IPS DF 4.7 (cell line): Measurements from ENCODE around the gene ARAP3.
A peak's percentile ranks its signal among the peaks of the same experiment; 100 is the strongest.

Source experiments
- DNase-seq: peaks from one replicate; pipeline ENCODE4 v3.0.0-alpha.2; 2013; ENCODE audit warnings: low spot score; ENCODE audit errors: extremely low read depth

Gene ARAP3

DNA sequence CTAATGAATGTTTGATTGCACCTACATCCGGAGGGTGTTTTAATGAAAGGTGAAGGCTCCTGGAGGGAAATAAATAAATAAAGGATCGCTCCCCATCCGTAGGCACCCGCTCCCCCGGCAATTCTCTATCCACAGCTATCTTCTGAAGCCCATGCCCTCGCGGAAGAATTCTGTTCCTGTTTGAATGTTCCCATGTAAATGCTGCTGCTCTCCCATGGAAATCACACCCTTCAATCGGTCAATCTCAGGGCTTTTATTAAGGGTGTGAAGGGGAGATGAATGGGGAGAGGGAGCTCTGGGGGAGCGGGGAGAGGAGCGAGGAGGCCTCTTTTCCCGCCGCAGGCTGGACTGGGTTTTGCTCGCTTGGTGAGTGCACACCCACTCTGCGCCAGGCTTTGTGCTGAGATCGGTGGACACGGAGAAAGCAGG, 21.1 kb upstream of the ARAP3 start:
- DNase-seq = no peak

DNA sequence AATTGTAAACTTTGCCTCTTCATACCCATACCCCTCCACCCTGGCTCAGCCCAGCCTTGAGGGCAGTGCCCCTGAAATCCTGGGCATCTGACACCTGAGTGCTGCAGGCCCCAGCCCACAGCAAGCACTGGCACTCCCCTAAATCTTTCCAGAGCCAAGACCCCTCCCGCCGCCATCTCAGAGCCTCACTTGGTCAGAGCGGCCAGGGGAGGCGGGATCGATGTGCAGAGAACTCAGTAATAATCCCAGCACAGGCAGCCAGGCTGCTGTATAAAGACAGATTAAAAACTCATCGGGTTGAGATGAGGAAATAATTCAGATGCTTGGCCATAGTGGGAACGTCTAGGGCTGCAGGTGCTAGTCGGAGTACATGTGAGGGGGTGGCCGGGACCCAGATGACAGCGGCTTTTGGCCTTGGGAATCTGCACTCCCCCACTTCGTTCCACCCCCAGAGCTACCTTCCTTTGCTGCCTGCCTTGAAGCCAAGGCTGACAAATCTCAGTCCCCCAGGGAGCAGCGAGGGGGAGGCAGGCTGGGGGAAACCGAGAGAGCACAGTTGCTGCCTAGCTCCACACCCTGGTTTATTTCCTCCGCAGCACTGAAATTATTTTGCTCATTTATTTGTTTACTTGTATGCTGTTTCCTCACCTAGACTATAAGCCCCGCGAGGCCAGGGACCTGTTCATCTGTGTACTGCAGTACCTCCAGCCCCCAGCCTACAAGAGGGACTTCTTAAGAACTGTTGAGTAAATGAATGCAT, 19.5 kb upstream of the ARAP3 start:
- DNase-seq = no peak

DNA sequence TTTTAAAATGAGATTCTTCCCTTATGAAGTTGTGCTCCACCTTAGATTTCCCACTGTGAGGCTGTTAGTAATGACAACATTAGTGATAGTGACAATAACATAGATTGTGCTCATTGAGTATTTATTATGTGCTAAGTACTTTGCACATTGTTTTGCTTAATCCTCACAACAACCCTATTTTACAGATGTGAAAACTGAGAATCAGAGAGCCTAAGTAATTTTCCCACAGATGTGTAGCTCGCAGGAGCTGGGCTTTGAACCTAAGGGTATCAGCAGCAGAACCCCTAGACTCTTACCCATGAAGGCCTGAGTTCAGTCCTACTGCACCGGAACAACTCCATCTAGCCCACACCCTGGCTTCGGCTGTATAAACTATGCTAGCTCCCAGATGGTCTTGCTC, 15.6 kb upstream of the ARAP3 start:
- no peak for DNase-seq

DNA sequence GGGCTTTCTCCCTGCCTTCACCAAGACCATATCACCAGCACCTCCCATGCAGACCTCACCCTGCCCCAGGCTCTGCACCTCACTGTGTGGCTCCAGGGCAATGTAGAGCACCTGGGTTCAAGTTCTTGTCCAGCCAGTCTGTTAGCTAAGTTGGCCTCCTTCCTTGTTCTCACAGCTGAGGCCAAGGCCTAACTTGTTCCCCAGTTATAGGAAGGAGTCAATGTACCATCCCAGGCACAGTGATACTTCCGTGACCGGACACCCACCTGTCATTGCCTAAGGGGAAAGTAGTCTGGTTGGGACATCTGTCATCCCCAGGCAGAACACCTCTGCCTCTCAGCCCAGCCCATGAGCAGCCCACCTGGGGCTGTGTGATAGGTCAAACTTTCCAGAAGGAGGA, 14.4 kb upstream of the ARAP3 start:
- DNase-seq = no peak

DNA sequence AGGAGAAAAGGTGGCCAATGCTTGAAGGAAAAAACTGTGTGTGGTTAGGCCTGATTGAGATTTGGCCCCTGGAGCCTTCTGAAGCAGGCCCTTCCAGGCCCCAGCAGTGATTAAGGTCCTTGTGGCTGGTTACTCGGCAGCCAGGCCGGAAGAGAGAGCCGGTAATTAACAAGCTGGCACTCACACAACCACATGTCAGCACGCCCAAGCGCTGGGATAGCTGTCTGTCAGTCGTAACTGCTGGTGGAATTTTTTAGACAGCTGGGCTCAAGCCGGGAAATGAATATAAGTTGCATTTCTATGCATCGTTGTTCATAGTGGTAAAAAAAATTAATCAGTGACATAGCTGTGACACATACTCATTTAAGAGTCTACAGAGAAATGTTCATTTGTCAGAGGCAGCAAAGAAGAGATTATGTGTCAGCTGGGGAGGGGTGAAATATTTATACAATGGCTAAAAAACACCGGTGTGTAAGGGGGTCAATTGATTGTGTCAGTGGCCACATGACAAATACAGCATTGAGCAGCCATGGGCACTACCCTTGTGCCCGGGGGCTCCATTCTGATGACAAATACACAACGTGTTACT, 13.7 kb upstream of the ARAP3 start:
- DNase-seq = no peak

DNA sequence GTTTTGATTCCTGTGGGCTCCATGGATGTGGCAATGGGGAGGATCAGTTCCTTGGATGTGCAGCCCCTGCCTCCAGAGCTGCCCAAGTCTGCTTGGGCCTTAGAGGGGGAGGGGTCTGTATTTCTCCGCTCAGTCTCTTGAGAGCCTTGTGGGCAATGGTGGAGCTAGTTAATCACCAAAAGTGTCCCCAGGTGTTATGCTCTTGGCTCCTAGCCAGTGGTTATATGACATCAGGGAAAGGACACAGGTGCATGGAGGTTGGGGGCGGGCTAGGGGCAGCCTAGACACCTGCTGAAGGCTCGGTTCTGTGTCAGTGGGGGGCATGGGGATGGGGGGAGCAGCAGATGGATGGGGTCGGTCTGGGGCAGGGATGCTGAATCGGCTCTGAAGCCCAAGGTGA, 12.4 kb upstream of the ARAP3 start:
- no peak for DNase-seq

DNA sequence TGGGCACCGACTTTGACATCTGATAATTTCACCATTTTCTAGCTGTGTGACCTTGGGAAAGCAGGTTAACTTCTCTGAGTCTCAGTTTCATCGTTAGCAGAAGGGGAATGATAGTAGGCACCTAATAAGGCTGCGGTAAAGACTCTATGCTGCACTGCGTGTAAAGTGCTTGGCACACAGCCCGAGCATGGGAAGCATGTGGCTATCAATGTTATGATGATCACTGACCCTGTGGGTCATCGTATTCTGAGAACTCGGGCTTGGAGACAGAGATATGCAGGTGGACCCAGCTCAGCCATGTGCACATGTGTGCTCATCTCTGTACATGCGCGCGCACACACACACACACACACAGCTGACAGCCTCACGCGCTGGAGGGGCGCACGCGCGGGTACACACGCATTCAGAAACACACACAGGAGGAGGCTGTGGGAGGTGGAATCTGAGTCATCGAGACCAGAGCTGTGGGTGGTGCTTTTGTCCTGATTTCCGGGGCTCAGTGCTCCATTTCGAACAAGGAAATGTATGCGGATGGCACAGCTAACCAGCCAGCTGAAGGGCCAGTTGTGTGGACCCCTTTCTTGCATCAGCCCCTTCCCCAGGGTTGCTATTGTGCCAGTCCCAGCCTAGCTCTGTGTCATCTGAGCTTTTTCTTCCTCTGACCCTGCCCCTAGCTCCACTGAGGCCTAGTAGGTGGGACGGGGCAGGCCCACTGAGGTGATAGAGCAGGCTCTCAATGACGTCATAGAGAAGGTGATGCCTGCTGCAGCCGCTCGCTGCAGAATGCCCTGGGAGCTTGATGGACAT, 11.1 kb upstream of the ARAP3 start:
- no peak for DNase-seq

DNA sequence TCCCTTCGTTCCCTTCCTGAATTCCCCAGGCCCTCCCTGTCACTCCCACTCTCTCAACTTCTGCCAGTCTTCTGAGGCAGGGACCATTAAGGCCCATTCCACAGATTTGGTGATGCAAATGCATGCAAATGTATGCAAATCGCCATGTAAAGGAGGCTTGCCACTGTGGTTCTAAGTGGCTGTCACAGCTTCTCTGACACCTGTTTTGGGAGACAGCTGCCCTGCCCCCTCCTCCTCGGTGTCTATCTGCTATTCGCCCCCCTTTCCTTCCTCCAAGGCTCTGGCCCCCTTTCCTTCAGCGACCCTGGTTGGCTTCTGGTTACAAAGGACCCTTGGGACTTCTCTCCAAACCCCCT, 10.5 kb upstream of the ARAP3 start:
- no peak for DNase-seq

DNA sequence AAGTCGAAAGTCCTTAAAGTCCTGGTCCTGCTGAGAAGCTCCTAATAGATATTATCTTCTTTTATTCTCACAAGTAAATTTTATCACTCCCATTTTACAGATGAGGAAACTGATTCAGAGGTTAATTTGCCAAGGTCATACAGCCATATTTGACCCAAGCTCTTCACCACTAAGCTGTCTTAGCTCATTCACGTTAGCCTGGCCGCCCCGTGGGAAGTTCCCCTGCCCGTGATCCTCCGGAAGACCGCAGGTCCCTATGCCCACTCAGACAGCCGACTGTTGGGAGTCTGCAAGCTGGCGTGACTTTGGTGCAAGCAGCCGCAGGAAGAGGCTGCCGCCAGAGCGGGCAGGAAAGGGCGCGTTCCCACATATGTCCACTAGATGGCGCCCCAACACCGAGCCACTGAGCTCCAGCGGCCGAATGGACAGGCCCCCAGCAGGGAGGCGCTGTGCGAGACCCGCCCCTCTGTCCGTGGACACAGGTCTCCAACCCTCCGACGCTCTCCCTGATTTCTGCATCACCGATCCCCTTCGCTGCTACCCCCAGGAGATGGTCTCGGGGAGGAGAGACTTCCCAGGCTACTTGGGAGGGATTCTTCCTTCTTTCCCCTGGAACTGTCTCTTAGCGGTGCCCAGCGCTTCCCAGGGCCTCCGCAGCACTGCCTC, 10.0 kb upstream of the ARAP3 start:
- no peak for DNase-seq

DNA sequence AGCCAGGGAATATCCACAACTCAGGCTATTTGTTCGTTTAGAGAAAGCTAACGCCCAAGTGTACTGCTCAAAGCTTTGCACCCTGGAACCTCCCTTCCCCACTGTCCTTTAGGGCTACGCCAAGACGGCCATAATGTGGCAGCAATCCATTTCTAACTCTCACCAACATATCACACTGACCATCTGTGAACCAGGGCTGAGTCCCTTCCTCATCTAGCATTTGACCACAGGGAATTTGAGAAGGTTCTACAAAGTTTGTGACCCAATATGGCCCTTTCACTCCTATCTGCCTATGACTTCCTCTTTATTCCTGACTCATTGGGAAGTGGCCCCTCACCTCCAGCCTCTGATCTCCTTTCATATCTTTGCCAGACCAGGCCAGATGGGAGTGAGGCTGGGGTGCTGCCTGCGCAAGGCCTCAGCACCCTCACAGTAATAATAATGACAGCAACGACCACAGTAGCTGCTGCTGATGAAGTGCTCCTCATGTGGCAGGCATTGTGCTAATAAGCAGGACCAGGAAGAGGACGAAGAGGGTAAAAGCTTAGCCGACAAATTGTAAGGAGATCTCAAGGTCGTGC, 9.3 kb upstream of the ARAP3 start:
- no peak for DNase-seq

DNA sequence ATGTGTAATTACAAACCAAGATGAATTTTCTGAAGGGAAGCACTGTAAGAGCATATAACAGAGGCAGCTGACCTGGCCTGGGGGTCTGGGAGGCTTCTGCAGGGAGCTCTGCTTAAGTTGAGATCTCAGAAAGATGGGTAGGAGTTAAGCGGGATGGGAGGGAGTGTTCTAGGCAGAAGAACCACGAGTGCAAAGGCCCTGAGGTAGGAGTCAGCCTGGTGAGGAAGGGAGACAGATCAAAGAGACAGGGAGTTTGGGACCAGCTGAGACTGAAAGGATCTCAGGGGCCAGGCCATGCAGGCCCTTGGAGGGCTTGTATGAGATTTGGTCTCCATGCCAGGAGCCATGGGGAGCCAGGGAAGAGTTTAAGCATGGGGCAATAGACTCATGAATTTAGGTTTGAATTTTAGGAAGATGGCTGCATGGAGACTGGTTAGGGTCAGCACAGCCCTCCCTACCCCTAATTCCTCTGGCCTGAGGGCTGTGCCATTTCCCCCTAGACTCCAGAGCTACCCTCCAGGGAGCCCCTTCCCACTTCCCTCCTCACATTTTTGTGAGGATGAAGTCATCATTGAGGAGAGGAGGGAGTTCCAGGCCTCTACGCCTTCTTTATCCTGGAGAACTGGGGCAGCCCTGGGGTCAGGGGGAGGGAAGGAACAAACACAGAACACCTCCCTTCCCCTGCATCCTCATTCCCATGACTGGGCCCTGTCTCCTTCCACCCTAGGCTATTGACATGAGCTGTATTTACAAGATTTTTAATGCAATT, 4.8 kb upstream of the ARAP3 start:
- no peak for DNase-seq

DNA sequence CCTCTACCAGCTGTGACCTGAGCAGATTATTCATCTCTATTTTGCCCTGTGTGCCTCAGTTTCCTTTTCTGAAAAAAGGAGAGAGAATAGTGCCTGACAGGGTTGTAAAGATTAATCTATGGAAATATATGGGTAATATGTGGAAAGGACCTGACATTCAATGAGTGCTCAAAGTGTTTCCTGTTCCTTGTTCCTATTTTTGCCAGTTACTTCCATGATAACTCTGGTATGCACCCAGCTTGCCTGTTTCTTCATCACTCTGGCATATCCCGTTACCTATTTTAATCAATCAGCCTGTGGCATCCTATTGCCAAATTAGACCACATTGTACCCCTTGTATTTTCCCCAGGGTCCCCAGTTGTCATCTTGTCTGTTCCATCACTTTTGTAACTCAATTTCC, 3.6 kb upstream of the ARAP3 start:
- no peak for DNase-seq

DNA sequence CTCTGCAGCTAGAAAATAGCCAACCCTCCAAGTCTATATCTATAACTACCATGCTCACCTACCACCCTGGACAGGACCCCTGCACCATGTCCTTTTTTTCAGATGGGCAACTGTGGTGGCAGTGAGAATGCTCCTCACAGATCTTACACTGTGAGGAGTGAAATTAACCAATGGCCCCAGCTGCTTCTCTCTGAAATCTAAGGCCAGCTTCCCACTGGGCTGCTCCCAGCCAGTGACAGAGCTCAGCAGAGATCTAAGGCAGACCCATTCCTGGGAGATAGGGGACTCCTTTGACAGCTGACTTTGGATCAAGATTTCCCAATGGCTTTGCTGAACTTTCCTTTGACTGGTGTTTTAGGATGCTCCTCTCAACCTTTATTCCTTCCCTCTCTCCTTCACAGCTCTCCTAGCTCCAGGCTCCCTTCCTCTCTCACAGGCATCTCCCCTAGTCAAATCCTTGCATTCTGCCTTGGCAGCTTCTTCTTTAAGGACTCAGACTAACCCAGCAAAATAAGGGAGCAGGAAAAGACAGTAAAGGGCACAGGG, 1.6 kb upstream of the ARAP3 start:
- DNase-seq = no peak

DNA sequence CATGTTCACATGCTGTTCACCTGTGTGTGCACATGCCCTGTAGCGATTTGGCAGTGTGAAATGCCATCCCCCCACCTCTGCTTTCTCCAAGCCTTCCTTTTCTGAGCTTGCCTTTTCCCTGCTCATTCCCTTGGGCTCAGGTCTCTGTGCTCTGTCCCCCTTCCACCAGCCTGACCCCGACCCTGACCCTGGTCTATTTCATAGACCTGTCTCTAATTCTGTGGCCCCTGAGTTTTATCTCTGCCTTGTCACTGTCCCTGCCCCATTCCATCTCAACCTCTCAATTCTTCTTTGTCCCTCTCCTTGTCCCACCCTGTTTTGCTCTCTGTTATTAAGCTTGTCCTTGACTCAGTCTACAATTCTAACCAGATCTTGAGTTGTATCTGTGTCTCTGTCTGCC, 735 bp downstream of the ARAP3 start:
- no peak for DNase-seq

DNA sequence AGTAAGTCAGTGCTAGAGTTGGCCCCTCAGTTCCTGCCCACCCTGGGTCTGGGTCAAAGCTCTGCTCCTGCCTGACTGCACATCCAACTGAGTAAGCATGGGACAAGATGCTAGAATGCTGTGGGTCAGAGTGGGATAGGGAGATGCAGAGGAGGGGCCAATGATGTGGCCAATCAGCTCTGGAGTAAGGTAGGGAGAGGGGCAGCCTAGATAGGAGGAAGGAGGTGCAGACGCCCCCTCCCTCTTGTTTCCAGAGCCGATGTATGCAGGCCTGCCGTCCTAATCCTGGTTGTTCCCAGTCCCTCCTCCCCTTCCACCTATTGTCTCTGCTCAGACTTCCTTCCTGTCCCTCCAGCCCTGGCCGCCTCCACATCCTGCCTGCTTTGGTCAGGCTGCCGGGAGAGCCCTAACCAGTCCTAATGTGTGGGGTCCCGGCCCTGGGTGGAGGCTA, 1.3 kb downstream of the ARAP3 start:
- peak; percentile 94 for DNase-seq

DNA sequence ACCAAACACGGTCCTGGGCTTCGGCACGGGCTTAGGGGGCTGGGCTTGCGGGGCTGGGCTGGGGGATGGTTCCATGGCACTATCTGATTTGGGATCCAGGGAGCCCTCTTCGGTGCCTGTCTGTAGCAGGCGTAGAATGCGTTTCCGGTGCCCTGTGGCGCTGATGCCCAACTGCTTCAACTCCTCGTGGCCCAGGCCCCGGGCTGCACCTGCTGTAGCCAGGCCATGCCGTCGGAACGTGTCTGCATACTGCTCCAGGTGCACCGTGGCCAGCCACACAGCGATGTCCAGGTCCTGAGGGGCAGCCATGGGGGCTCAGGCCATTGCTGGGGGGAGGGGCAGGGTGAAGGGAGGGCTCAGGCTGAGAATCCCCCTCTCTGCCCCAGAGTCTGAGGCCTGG, 1.9 kb downstream of the ARAP3 start:
- no peak for DNase-seq

DNA sequence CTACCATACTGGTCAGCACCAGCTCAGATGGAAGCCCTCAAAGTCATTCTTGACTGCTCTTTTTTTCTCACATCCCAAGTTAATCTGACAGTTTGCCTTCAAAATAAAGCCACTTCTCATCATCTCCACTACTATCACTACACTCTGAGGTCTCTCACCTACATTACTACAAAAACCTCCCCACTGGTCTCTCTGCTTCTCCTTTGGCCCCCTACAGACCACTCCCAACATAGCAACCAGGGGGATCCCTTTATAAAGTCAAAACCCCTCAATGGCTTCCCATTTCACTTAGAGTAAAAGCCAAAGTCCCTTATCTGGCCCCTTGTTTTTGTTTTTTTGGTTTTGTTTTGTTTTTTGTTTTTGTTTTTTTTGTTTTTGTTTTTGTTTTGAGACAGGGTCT, 4.6 kb downstream of the ARAP3 start:
- no peak for DNase-seq

DNA sequence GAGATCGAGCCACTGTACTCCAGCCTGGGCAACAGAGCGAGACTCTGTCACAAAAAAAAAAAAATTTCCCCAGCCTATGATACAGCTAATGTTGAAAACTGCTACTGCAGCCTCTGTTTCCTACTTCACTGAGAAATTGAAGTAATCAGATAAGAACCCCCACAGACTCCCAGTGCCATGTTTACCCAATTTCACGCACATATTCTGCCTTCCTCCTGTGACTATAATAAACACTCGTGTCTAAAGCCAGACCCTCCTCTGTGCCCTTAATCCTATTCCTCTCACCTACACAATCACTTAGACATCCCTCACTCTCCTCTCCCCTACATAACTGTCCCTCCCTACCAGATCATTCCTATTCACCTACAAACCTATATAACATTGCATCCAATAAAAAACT, 6.4 kb downstream of the ARAP3 start:
- no peak for DNase-seq

DNA sequence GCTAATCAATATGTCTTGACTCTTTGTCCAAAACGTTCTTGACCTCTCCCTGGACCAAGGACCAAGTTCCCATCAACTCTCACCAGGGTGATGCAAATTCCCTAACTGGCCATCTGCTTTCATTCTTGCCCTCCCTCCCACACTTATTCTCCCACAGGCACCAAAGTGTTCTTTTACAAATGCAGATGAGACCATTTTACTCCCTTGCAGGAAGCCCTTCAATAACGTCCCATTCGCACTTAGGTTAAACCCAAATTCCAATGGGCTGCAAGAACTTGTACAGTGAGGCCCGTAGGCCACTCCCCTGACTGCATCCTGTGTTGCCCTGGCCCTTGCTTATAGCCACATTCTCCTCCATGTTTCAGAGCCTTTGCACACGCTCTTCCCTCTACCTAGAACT, 7.3 kb downstream of the ARAP3 start:
- DNase-seq = no peak
